Measurements from ENCODE around the gene PFKFB2. TPM values are rescaled to one million over a fixed set of nuclear protein-coding genes. Genes with fewer than 3 reads are reported as not detected.
"Not testable (repeated sequence)": the region's sequence is repeated elsewhere in the genome, so short reads cannot be mapped to it uniquely, and the experiment has no call there.

PFKFB2 gene
- total RNA-seq, 1 donor from 2014 or later = 2.2 TPM

- H3K27ac Mint-ChIP-seq = no peak overlapping the region
- H3K36me3 Mint-ChIP-seq (ENCODE audit: low read depth) = no peaks in the 10 kb centered on the region
Observed at GRCh38 chr1:207035877-207036551, 17.1 kb upstream of the PFKFB2 start.

GRCh38 chr1:207036865-207037264 is 16.2 kb upstream of the PFKFB2 start:
- intact Hi-C loops (cut with micrococcal nuclease) = no loop called here
- Mint-ChIP-seq H3K27ac (no peak overlapping the region), H3K27me3 (ENCODE audit: low read depth) (peaks cover 32% of the 10 kb centered on the region), H3K36me3 (ENCODE audit: low read depth) (no peaks in the 10 kb centered on the region), H3K9me3 (no peaks in the 10 kb centered on the region), H3K4me1 (ENCODE audit: low read depth) (no peaks in the 10 kb centered on the region), H3K4me3 (ENCODE audit: low read depth) (no peak overlapping the region)
- no peak for DNase-seq (ENCODE audit: low spot score)

More at GRCh38 chr1:207035877-207036551, 17.1 kb upstream of the PFKFB2 start:
- intact Hi-C loops (cut with micrococcal nuclease) = no loop called here
- H3K9me3 Mint-ChIP-seq = no peaks in the 10 kb centered on the region
- peaks cover 37% of the 10 kb centered on the region for H3K27me3 Mint-ChIP-seq (ENCODE audit: low read depth)
- H3K4me3 Mint-ChIP-seq (ENCODE audit: low read depth) = no peak overlapping the region
- no peaks in the 10 kb centered on the region for H3K4me1 Mint-ChIP-seq (ENCODE audit: low read depth)
- no peak for DNase-seq (ENCODE audit: low spot score)

GRCh38 chr1:207039380-207040180 is 13.5 kb upstream of the PFKFB2 start:
- intact Hi-C loops (cut with micrococcal nuclease) = no loop called here
- Mint-ChIP-seq H3K4me1 (ENCODE audit: low read depth) (peaks cover 2% of the 10 kb centered on the region), H3K27ac (no peak overlapping the region), H3K36me3 (ENCODE audit: low read depth) (peaks cover 7% of the 10 kb centered on the region), H3K9me3 (no peaks in the 10 kb centered on the region), H3K27me3 (ENCODE audit: low read depth) (peaks cover 11% of the 10 kb centered on the region), H3K4me3 (ENCODE audit: low read depth) (no peak overlapping the region)
- DNase-seq (ENCODE audit: low spot score) = no peak

GRCh38 chr1:207040181-207040533 is 12.9 kb upstream of the PFKFB2 start:
- Mint-ChIP-seq H3K27ac (no peak overlapping the region), H3K4me1 (ENCODE audit: low read depth) (peaks cover 4% of the 10 kb centered on the region), H3K9me3 (no peaks in the 10 kb centered on the region), H3K36me3 (ENCODE audit: low read depth) (peaks cover 11% of the 10 kb centered on the region), H3K27me3 (ENCODE audit: low read depth) (peaks cover 9% of the 10 kb centered on the region), H3K4me3 (ENCODE audit: low read depth) (no peak overlapping the region)
- intact Hi-C loops (cut with micrococcal nuclease) = no loop called here
- DNase-seq (ENCODE audit: low spot score) = no peak

GRCh38 chr1:207041397-207041796 is 11.7 kb upstream of the PFKFB2 start:
- H3K4me1 Mint-ChIP-seq (ENCODE audit: low read depth) = not testable (repeated sequence)

GRCh38 chr1:207045453-207045852 is 7.6 kb upstream of the PFKFB2 start:
- Mint-ChIP-seq H3K27me3 (ENCODE audit: low read depth) (no peaks in the 10 kb centered on the region), H3K4me3 (ENCODE audit: low read depth) (no peak overlapping the region), H3K9me3 (no peaks in the 10 kb centered on the region), H3K4me1 (ENCODE audit: low read depth) (peaks cover 31% of the 10 kb centered on the region), H3K27ac (no peak overlapping the region), H3K36me3 (ENCODE audit: low read depth) (peaks cover 52% of the 10 kb centered on the region)
- DNase-seq (ENCODE audit: low spot score) = no peak
- intact Hi-C loops (cut with micrococcal nuclease) = no loop called here

More at GRCh38 chr1:207041397-207041796, 11.7 kb upstream of the PFKFB2 start:
- H3K27me3 Mint-ChIP-seq (ENCODE audit: low read depth); DNase-seq (ENCODE audit: low spot score); H3K4me3 Mint-ChIP-seq (ENCODE audit: low read depth); intact Hi-C loops (cut with micrococcal nuclease); H3K27ac Mint-ChIP-seq; H3K9me3 Mint-ChIP-seq: not testable (repeated sequence)
- peaks cover 18% of the 10 kb centered on the region for H3K36me3 Mint-ChIP-seq (ENCODE audit: low read depth)

- Mint-ChIP-seq H3K27me3 (ENCODE audit: low read depth) (no peaks in the 10 kb centered on the region), H3K4me3 (ENCODE audit: low read depth) (no peak overlapping the region), H3K36me3 (ENCODE audit: low read depth) (peaks cover 51% of the 10 kb centered on the region), H3K4me1 (ENCODE audit: low read depth) (peaks cover 40% of the 10 kb centered on the region), H3K27ac (no peak overlapping the region), H3K9me3 (no peaks in the 10 kb centered on the region)
- intact Hi-C loops (cut with micrococcal nuclease) = no loop called here
- no peak for DNase-seq (ENCODE audit: low spot score)
Observed at GRCh38 chr1:207047505-207047904, 5.6 kb upstream of the PFKFB2 start.

GRCh38 chr1:207048041-207048440 is 5.0 kb upstream of the PFKFB2 start:
- Mint-ChIP-seq H3K4me1 (ENCODE audit: low read depth) (peaks cover 40% of the 10 kb centered on the region), H3K27ac (no peak overlapping the region), H3K36me3 (ENCODE audit: low read depth) (peaks cover 46% of the 10 kb centered on the region), H3K27me3 (ENCODE audit: low read depth) (no peaks in the 10 kb centered on the region), H3K4me3 (ENCODE audit: low read depth) (no peak overlapping the region), H3K9me3 (no peaks in the 10 kb centered on the region)
- DNase-seq (ENCODE audit: low spot score) = no peak
- intact Hi-C loops (cut with micrococcal nuclease) = no loop called here

- Mint-ChIP-seq H3K4me1 (ENCODE audit: low read depth) (peaks cover 46% of the 10 kb centered on the region), H3K36me3 (ENCODE audit: low read depth) (peaks cover 46% of the 10 kb centered on the region), H3K4me3 (ENCODE audit: low read depth) (no peak overlapping the region), H3K9me3 (no peaks in the 10 kb centered on the region), H3K27ac (no peak overlapping the region), H3K27me3 (ENCODE audit: low read depth) (peaks cover 1% of the 10 kb centered on the region)
- intact Hi-C loops (cut with micrococcal nuclease) = no loop called here
- no peak for DNase-seq (ENCODE audit: low spot score)
Observed at GRCh38 chr1:207049054-207049453, 4.0 kb upstream of the PFKFB2 start.

- H3K4me1 Mint-ChIP-seq (ENCODE audit: low read depth) = peaks cover 46% of the 10 kb centered on the region
- H3K4me3 Mint-ChIP-seq (ENCODE audit: low read depth) = peak overlapping the region; percentile 97
- peaks cover 2% of the 10 kb centered on the region for H3K27me3 Mint-ChIP-seq (ENCODE audit: low read depth)
- peaks cover 46% of the 10 kb centered on the region for H3K36me3 Mint-ChIP-seq (ENCODE audit: low read depth)
- H3K9me3 Mint-ChIP-seq = no peaks in the 10 kb centered on the region
- DNase-seq (ENCODE audit: low spot score) = no peak
- intact Hi-C loops (cut with micrococcal nuclease) = no loop called here
- H3K27ac Mint-ChIP-seq = peak overlapping the region; percentile 96
Observed at GRCh38 chr1:207049514-207049913, 3.6 kb upstream of the PFKFB2 start.

GRCh38 chr1:207049974-207050391 is 3.1 kb upstream of the PFKFB2 start:
- intact Hi-C loops (cut with micrococcal nuclease) = loop anchor here (1.0 to 10.0 kb wide), 5 partner anchors 27 to 450 kb away; partner anchors contain the start of gene CD55

GRCh38 chr1:207050480-207051190 is 2.4 kb upstream of the PFKFB2 start:
- H3K27ac Mint-ChIP-seq = peak overlapping the region; percentile 96
- peaks cover 4% of the 10 kb centered on the region for H3K27me3 Mint-ChIP-seq (ENCODE audit: low read depth)
- H3K9me3 Mint-ChIP-seq = no peaks in the 10 kb centered on the region
- H3K4me3 Mint-ChIP-seq (ENCODE audit: low read depth) = peak overlapping the region; percentile 97
- peaks cover 45% of the 10 kb centered on the region for H3K4me1 Mint-ChIP-seq (ENCODE audit: low read depth)
- peak; percentile 86 for DNase-seq (ENCODE audit: low spot score)
- intact Hi-C loops (cut with micrococcal nuclease) = loop anchor here (1.0 to 10.0 kb wide), 5 partner anchors 27 to 450 kb away; partner anchors contain the start of gene CD55
- H3K36me3 Mint-ChIP-seq (ENCODE audit: low read depth) = peaks cover 38% of the 10 kb centered on the region

More at GRCh38 chr1:207049974-207050391, 3.1 kb upstream of the PFKFB2 start:
- Mint-ChIP-seq H3K27ac (peak overlapping the region; percentile 96), H3K9me3 (no peaks in the 10 kb centered on the region), H3K27me3 (ENCODE audit: low read depth) (peaks cover 4% of the 10 kb centered on the region), H3K4me3 (ENCODE audit: low read depth) (peak overlapping the region; percentile 97), H3K36me3 (ENCODE audit: low read depth) (peaks cover 41% of the 10 kb centered on the region), H3K4me1 (ENCODE audit: low read depth) (peaks cover 47% of the 10 kb centered on the region)
- no peak for DNase-seq (ENCODE audit: low spot score)
